Lower lobe of right lung (tissue), 2 donors: ENCODE measurements around the gene MEP1A. TPM values are rescaled to one million over a fixed set of nuclear protein-coding genes. Genes with fewer than 3 reads are reported as not detected.
"Not testable (repeated sequence)": the region's sequence is repeated elsewhere in the genome, so short reads cannot be mapped to it uniquely, and the experiment has no call there.

Source experiments
- ATAC-seq, 2 donors: fragments of 200-7000 bp; cut with Tn5 transposase; one replicate each; pipeline ENCODE4 v1.9.1; 2020 to 2022; ENCODE audit warnings: mild to moderate bottlenecking in 2 of 2, moderate library complexity in 2 of 2
- DNase-seq: peaks from one replicate; pipeline ENCODE4 v3.0.0-alpha.2; 2020
- H3K27ac ChIP-seq: fragments of 200-600 bp; one replicate; pipeline ENCODE4 v1.8.0; 2022
- H3K27me3 ChIP-seq: fragments of 200-600 bp; one replicate; pipeline ENCODE4 v1.8.0; 2022; ENCODE audit warnings: low read depth
- H3K36me3 ChIP-seq: fragments of 200-600 bp; one replicate; pipeline ENCODE4 v1.8.0; 2022; ENCODE audit warnings: mild to moderate bottlenecking
- H3K4me1 ChIP-seq: fragments of 200-600 bp; one replicate; pipeline ENCODE4 v1.8.0; 2022
- H3K4me3 ChIP-seq: fragments of 200-600 bp; one replicate; pipeline ENCODE4 v1.8.0; 2022; ENCODE audit warnings: mild to moderate bottlenecking
- H3K9me3 ChIP-seq: fragments of 200-600 bp; one replicate; pipeline ENCODE4 v1.8.0; 2022
- intact Hi-C: fragments of 100-400 bp; cut with DNase I; formaldehyde crosslinking; loops from one replicate; pipeline ENCODE4 v1.11.0; 2022
- total RNA-seq: library from RNA; stranded (reverse); fragmentation: NEBNext Ultra II Directional; extraction: Animal tissue kit (Norgen Biotek cat#: 25700); gene quantifications from one replicate; pipeline ENCODE4 v1.2.1, GENCODE V29; 2021
- TF ChIP-seq, protein P1 (sequence below): fragments of 200-600 bp; IDR thresholded peaks from one replicate; pipeline ENCODE4 v1.8.0; 2022; ENCODE audit warnings: antibody characterized with exemption, mild to moderate bottlenecking
- donor health status: DM: no; HTN: yes; CAD: no; lungs with severe emphysema.

The MEP1A gene
- total RNA-seq, 1 donor from 2014 or later, result 0.41 TPM

- Histone ChIP-seq H3K27ac (no peak overlapping the region), H3K4me3 (no peak overlapping the region), H3K27me3 (no peaks in the 10 kb centered on the region), H3K36me3 (no peaks in the 10 kb centered on the region), H3K4me1 (peaks cover 12% of the 10 kb centered on the region), H3K9me3 (peaks cover 15% of the 10 kb centered on the region)
- intact Hi-C loops, result loop anchor here (5.0 kb wide), 1 partner anchor 147 kb away; no protein-coding TSS in a partner anchor
- TF ChIP-seq, protein P1, sequence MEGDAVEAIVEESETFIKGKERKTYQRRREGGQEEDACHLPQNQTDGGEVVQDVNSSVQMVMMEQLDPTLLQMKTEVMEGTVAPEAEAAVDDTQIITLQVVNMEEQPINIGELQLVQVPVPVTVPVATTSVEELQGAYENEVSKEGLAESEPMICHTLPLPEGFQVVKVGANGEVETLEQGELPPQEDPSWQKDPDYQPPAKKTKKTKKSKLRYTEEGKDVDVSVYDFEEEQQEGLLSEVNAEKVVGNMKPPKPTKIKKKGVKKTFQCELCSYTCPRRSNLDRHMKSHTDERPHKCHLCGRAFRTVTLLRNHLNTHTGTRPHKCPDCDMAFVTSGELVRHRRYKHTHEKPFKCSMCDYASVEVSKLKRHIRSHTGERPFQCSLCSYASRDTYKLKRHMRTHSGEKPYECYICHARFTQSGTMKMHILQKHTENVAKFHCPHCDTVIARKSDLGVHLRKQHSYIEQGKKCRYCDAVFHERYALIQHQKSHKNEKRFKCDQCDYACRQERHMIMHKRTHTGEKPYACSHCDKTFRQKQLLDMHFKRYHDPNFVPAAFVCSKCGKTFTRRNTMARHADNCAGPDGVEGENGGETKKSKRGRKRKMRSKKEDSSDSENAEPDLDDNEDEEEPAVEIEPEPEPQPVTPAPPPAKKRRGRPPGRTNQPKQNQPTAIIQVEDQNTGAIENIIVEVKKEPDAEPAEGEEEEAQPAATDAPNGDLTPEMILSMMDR, result no peak
- DNase-seq (no peak), ATAC-seq (no peak)
Observed at GRCh38 chr6:46845126-46845525, 51.9 kb downstream of the MEP1A start.

DNA sequence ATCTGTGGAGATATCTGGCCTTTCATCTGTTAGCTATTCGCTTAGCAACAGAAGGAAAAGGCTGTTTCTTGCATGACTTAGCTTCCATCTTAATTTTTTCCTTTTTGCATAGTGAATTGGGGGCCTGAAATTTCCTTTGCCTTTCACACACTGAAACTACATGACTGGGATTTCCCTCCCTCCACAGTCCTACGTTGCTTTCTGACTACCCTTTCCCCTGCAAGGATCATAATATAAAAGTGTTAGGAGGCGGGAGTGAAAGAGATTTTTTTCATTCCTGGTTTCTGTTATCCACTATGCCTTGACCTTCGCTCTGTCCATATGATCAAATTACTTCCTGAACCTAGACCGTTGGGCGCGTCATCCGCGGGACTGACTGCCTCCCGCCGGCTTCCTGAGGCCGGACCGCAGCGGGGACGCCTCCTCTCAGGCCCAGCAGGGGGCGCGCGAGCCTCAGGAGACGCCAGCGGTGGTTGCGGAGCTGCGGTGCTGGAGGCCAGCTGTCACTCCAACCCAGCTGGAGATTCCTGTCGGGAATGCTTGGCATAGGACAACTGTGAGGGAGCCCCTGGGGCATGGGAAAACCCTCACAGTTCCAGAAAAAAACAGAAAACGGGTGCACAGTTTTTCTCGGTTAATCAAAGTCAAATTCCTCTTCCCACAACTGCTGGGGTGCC, 55.6 kb downstream of the MEP1A start:
- TF ChIP-seq, protein P1, result peak; percentile 97
- no peaks in the 10 kb centered on the region for H3K27me3 ChIP-seq
- H3K27ac ChIP-seq, result no peak overlapping the region
- no peaks in the 10 kb centered on the region for H3K36me3 ChIP-seq
- intact Hi-C loops, result loop anchor here (5.0 kb wide), 1 partner anchor 143 kb away; no protein-coding TSS in a partner anchor
- peak; percentile 93 for DNase-seq
- no peaks in the 10 kb centered on the region for H3K9me3 ChIP-seq
- peaks cover 19% of the 10 kb centered on the region for H3K4me1 ChIP-seq
- peak overlapping the region; percentile 21 for H3K4me3 ChIP-seq
- ATAC-seq, result peak; percentile 96 to 97

DNA sequence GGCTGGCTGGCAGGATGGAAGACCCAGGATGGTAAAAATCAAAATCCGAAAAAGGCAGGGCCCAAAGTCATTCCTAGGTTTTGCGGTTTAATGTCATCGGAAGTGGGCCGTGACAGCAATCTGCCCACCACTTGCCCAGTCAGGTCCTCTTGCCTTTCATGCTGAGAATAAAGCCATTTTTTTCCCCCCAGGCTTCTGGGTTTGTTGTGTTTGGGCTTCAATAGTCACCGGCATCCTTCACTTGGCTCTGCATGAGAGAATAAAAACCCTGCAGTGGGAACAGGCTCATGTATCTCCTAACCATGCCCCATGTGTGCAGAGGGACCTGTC, 56.1 kb downstream of the MEP1A start:
- Histone ChIP-seq H3K4me3 (no peak overlapping the region), H3K36me3 (peaks cover 3% of the 10 kb centered on the region), H3K4me1 (peaks cover 19% of the 10 kb centered on the region), H3K9me3 (no peaks in the 10 kb centered on the region), H3K27ac (no peak overlapping the region), H3K27me3 (no peaks in the 10 kb centered on the region)
- intact Hi-C loops, result loop anchor here (5.0 kb wide), 1 partner anchor 143 kb away; no protein-coding TSS in a partner anchor
- DNase-seq (no peak), ATAC-seq (peak in 1 of 2 donors; percentile 18)
- TF ChIP-seq, protein P1, result no peak

DNA sequence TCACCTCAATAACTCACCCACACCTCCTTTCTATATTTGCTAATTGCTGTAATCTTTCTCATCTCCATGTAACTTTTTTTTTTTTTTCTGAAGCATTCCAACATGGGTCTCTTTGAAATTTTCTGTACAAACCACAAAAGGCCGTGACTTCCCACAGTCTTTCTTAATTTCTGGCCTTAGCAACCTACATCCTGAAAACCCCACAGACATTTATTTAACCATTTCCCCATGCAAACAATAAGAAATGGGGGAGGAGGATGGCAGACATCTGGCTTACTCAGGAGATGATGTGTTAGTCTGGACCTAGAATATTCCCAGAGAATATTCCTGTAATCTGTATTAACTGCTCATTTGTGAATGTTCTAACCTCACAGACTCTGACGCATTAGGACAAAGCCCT, 57.6 kb downstream of the MEP1A start:
- TF ChIP-seq, protein P1, result no peak
- no peak overlapping the region for H3K27ac ChIP-seq
- intact Hi-C loops, result no loop called here

GRCh38 chr6:46851576-46851975, 58.4 kb downstream of the MEP1A start:
- H3K27me3 ChIP-seq, H3K27ac ChIP-seq, DNase-seq, H3K9me3 ChIP-seq, ATAC-seq, H3K4me3 ChIP-seq, intact Hi-C loops: not testable (repeated sequence)
- Histone ChIP-seq H3K36me3 (peaks cover 14% of the 10 kb centered on the region), H3K4me1 (peaks cover 19% of the 10 kb centered on the region)

More for the DNA sequence above, 57.6 kb downstream of the MEP1A start:
- Histone ChIP-seq H3K36me3 (peaks cover 14% of the 10 kb centered on the region), H3K4me1 (peaks cover 19% of the 10 kb centered on the region), H3K4me3 (no peak overlapping the region), H3K27me3 (no peaks in the 10 kb centered on the region), H3K9me3 (no peaks in the 10 kb centered on the region)
- DNase-seq (no peak), ATAC-seq (no peak)

DNA sequence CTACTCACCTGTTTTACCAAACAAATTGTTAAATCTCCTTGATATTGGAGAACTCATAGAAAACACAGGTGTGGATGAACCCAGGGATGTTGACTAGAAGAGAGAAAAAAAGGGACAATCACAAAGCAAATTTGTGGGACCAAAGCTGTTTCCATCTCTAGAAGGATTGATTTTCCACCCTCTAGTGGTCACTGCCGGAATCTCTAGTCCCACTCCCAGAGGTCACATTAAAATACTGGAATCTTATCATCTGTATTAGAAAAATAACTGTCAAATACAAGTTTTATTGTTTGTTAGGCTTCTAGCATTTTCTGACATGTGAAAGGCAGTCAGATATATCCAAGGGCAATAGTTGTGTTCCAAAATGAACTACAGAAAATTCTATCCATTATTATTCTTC, 62.8 kb downstream of the MEP1A start:
- peaks cover 36% of the 10 kb centered on the region for H3K36me3 ChIP-seq
- H3K27me3 ChIP-seq, H3K4me3 ChIP-seq, DNase-seq, H3K4me1 ChIP-seq, H3K27ac ChIP-seq, intact Hi-C loops, H3K9me3 ChIP-seq: not testable (repeated sequence)
- TF ChIP-seq, protein P1, result peak; percentile 70
- ATAC-seq, result peak in 1 of 2 donors; percentile 37
